ENCODE results near the gene ACTN1.

Gene ACTN1

GRCh38 chr14:69008421-69008884 is 29.4 kb upstream of the ACTN1 start:
- Histone ChIP-seq H3K9ac (no peak overlapping the region), H3K27me3 (ENCODE audit: insufficient read depth, low read depth) (no peaks in the 10 kb centered on the region), H4K20me1 (ENCODE audit: insufficient read depth) (no peaks in the 10 kb centered on the region), H3K27ac (no peak overlapping the region), H3K4me1 (ENCODE audit: low read depth, poor library complexity, severe bottlenecking) (no peaks in the 10 kb centered on the region), H3K4me2 (no peak overlapping the region), H2AFZ (ENCODE audit: low read depth) (no peak overlapping the region), H3K79me2 (ENCODE audit: insufficient read depth, low read depth) (no peaks in the 10 kb centered on the region), H3K4me3 (IDR thresholded peaks at IDR 0.05; ENCODE audit: insufficient read depth, low read depth, low read length) (no peak overlapping the region), H3K36me3 (ENCODE audit: insufficient read depth) (no peaks in the 10 kb centered on the region)
- TF ChIP-seq CTCF (conservative IDR thresholded peaks at IDR 0.05; ENCODE audit: low read depth, low read length), result no peak

- Histone ChIP-seq H4K20me1 (ENCODE audit: insufficient read depth) (no peaks in the 10 kb centered on the region), H3K4me3 (IDR thresholded peaks at IDR 0.05; ENCODE audit: insufficient read depth, low read depth, low read length) (no peak overlapping the region), H3K4me1 (ENCODE audit: low read depth, poor library complexity, severe bottlenecking) (no peaks in the 10 kb centered on the region), H3K27me3 (ENCODE audit: insufficient read depth, low read depth) (no peaks in the 10 kb centered on the region), H3K9ac (no peak overlapping the region), H2AFZ (ENCODE audit: low read depth) (no peak overlapping the region), H3K79me2 (ENCODE audit: insufficient read depth, low read depth) (no peaks in the 10 kb centered on the region), H3K36me3 (ENCODE audit: insufficient read depth) (no peaks in the 10 kb centered on the region), H3K27ac (no peak overlapping the region), H3K4me2 (no peak overlapping the region)
- TF ChIP-seq CTCF (conservative IDR thresholded peaks at IDR 0.05; ENCODE audit: low read depth, low read length), result no peak
These were observed 27.2 kb upstream of the ACTN1 start for GRCh38 chr14:69006346-69006745.

GRCh38 chr14:69005432-69006148 is 26.5 kb upstream of the ACTN1 start:
- no peaks in the 10 kb centered on the region for H4K20me1 ChIP-seq (ENCODE audit: insufficient read depth)
- H3K4me2 ChIP-seq, result no peak overlapping the region
- H3K4me1 ChIP-seq (ENCODE audit: low read depth, poor library complexity, severe bottlenecking), result no peaks in the 10 kb centered on the region
- no peak overlapping the region for H3K4me3 ChIP-seq (IDR thresholded peaks at IDR 0.05; ENCODE audit: insufficient read depth, low read depth, low read length)
- no peak overlapping the region for H2AFZ ChIP-seq (ENCODE audit: low read depth)
- no peaks in the 10 kb centered on the region for H3K36me3 ChIP-seq (ENCODE audit: insufficient read depth)
- no peaks in the 10 kb centered on the region for H3K27me3 ChIP-seq (ENCODE audit: insufficient read depth, low read depth)
- H3K79me2 ChIP-seq (ENCODE audit: insufficient read depth, low read depth), result no peaks in the 10 kb centered on the region
- no peak overlapping the region for H3K9ac ChIP-seq
- no peak for TF ChIP-seq CTCF (conservative IDR thresholded peaks at IDR 0.05; ENCODE audit: low read depth, low read length)
- no peak overlapping the region for H3K27ac ChIP-seq

- no peak overlapping the region for H2AFZ ChIP-seq (ENCODE audit: low read depth)
These were observed 25.8 kb upstream of the ACTN1 start for GRCh38 chr14:69004731-69005431.

More at GRCh38 chr14:69004731-69005431, 25.8 kb upstream of the ACTN1 start:
- Histone ChIP-seq H3K27me3 (ENCODE audit: insufficient read depth, low read depth) (no peaks in the 10 kb centered on the region), H3K36me3 (ENCODE audit: insufficient read depth) (no peaks in the 10 kb centered on the region), H3K4me2 (no peak overlapping the region), H3K27ac (no peak overlapping the region), H4K20me1 (ENCODE audit: insufficient read depth) (no peaks in the 10 kb centered on the region), H3K4me1 (ENCODE audit: low read depth, poor library complexity, severe bottlenecking) (no peaks in the 10 kb centered on the region), H3K4me3 (IDR thresholded peaks at IDR 0.05; ENCODE audit: insufficient read depth, low read depth, low read length) (no peak overlapping the region), H3K79me2 (ENCODE audit: insufficient read depth, low read depth) (no peaks in the 10 kb centered on the region), H3K9ac (no peak overlapping the region)
- TF ChIP-seq CTCF (conservative IDR thresholded peaks at IDR 0.05; ENCODE audit: low read depth, low read length), result no peak

All from KMS-11 (cell line).